Liver (tissue), 9 donors: Measurements from ENCODE around the gene TANGO2. TPM values are rescaled to one million over a fixed set of nuclear protein-coding genes. Genes with fewer than 3 reads are reported as not detected.

ENCODE experiments used
- DNase-seq: peaks from one replicate; pipeline ENCODE4 v3.0.0-alpha.2; 2017; ENCODE audit warnings: low spot score
- H3K27ac ChIP-seq, 2 donors: one replicate each; pipeline ENCODE4 v1.7.0; 2013; ENCODE audit warnings: inconsistent platforms in 2 of 2, low read length in 2 of 2, control low read depth in 1 of 2, low read depth in 1 of 2, mild to moderate bottlenecking in 1 of 2
- H3K27me3 ChIP-seq, 4 donors: one replicate each; pipeline versions ENCODE4 v1.6.1 to v1.7.0; 2013; ENCODE audit warnings: low read length in 3 of 4, inconsistent platforms in 1 of 4, mild to moderate bottlenecking in 1 of 4, moderate library complexity in 1 of 4; ENCODE audit not compliant: control insufficient read depth in 4 of 4, insufficient read depth in 4 of 4
- H3K36me3 ChIP-seq, 4 donors: one replicate each; pipeline versions ENCODE4 v1.6.1 to v1.7.0; 2013; ENCODE audit warnings: low read length in 3 of 4, mild to moderate bottlenecking in 3 of 4, low read depth in 1 of 4, moderate library complexity in 1 of 4; ENCODE audit not compliant: control insufficient read depth in 4 of 4, insufficient read depth in 3 of 4
- H3K4me1 ChIP-seq, 4 donors: one replicate each; pipeline versions ENCODE4 v1.6.1 to v1.7.0; 2013; ENCODE audit warnings: low read length in 3 of 4, mild to moderate bottlenecking in 3 of 4, moderate library complexity in 1 of 4; ENCODE audit not compliant: control insufficient read depth in 4 of 4, insufficient read depth in 4 of 4
- H3K4me3 ChIP-seq, 3 donors: one replicate each; pipeline versions ENCODE4 v1.6.1 to v1.7.0; 2013; ENCODE audit warnings: low read length in 3 of 3, control low read depth in 1 of 3, low read depth in 1 of 3, mild to moderate bottlenecking in 1 of 3
- H3K9ac ChIP-seq, 2 donors: one replicate each; pipeline ENCODE4 v1.7.0; 2013; ENCODE audit warnings: low read length in 2 of 2, mild to moderate bottlenecking in 2 of 2, moderate library complexity in 2 of 2, control low read depth in 1 of 2, low read depth in 1 of 2
- H3K9me3 ChIP-seq, 4 donors: one replicate each; pipeline versions ENCODE4 v1.6.1 to v1.7.0; 2013; ENCODE audit warnings: low read length in 3 of 4; ENCODE audit not compliant: control insufficient read depth in 4 of 4
- ATF3 ChIP-seq: IDR thresholded peaks from 2 replicates; pipeline ENCODE4 v1.6.1; 2016; ENCODE audit warnings: antibody characterized with exemption
- EGR1 ChIP-seq, 2 donors: IDR thresholded peaks; 2 replicates each; pipeline ENCODE4 v1.6.1; 2016 to 2018; ENCODE audit warnings: antibody characterized with exemption in 2 of 2, low read depth in 2 of 2
- FOXA1 ChIP-seq: IDR thresholded peaks from 2 replicates; pipeline ENCODE4 v1.6.1; 2016; ENCODE audit warnings: antibody characterized with exemption
- FOXA2 ChIP-seq: IDR thresholded peaks from 2 replicates; pipeline ENCODE4 v1.6.1; 2016; ENCODE audit warnings: antibody characterized with exemption
- GABPA ChIP-seq, 2 donors: IDR thresholded peaks in 1 of 2; conservative IDR thresholded peaks in 1 of 2; 2 replicates each; pipeline ENCODE4 v1.6.1; 2016; ENCODE audit warnings: antibody characterized with exemption in 2 of 2, mild to moderate bottlenecking in 1 of 2, moderate library complexity in 1 of 2
- HNF4G ChIP-seq: IDR thresholded peaks from 2 replicates; pipeline ENCODE4 v1.6.1; 2016; ENCODE audit warnings: antibody characterized with exemption
- JUND ChIP-seq, 2 donors: IDR thresholded peaks; 2 replicates each; pipeline ENCODE4 v1.6.1; 2016; ENCODE audit warnings: antibody characterized with exemption in 2 of 2
- MAX ChIP-seq: IDR thresholded peaks from 2 replicates; pipeline ENCODE4 v1.6.1; 2016; ENCODE audit warnings: antibody characterized with exemption
- NR2F2 ChIP-seq: IDR thresholded peaks from 2 replicates; pipeline ENCODE4 v1.6.1; 2016; ENCODE audit warnings: antibody characterized with exemption
- RAD21 ChIP-seq, 2 donors: IDR thresholded peaks; 2 replicates each; pipeline ENCODE4 v1.6.1; 2016; ENCODE audit warnings: antibody characterized with exemption in 2 of 2, mild to moderate bottlenecking in 2 of 2
- REST ChIP-seq: IDR thresholded peaks from 2 replicates; pipeline ENCODE4 v1.6.1; 2016; ENCODE audit warnings: antibody characterized with exemption, mild to moderate bottlenecking
- RXRA ChIP-seq, 2 donors: IDR thresholded peaks; 2 replicates each; pipeline ENCODE4 v1.6.1; 2017 to 2018; ENCODE audit warnings: antibody characterized with exemption in 2 of 2, mild to moderate bottlenecking in 1 of 2
- SP1 ChIP-seq: IDR thresholded peaks from 2 replicates; pipeline ENCODE4 v1.6.1; 2018; ENCODE audit warnings: antibody characterized with exemption, mild to moderate bottlenecking
- TAF1 ChIP-seq: conservative IDR thresholded peaks from 2 replicates; pipeline ENCODE4 v1.6.1; 2016; ENCODE audit warnings: antibody characterized with exemption, mild to moderate bottlenecking
- YY1 ChIP-seq: IDR thresholded peaks from 2 replicates; pipeline ENCODE4 v1.6.1; 2016; ENCODE audit warnings: antibody characterized with exemption, mild to moderate bottlenecking
- ZBTB33 ChIP-seq: IDR thresholded peaks from 2 replicates; pipeline ENCODE4 v1.6.1; 2016; ENCODE audit warnings: antibody characterized with exemption
- WGBS: extraction: QIAGEN DNeasy Blood & Tissue Kit; methylation state at CpG from one replicate; pipeline ENCODE4 v1.1.7; 2013; 5-methylcytosine and 5-hydroxymethylcytosine counted together
- polyA plus RNA-seq, 2 donors: library from polyadenylated mRNA; stranded (reverse) in 1 of 2; unstranded in 1 of 2; fragments of 200-250 nt in 1 of 2; fragments of >200 nt in 1 of 2; fragmentation: Nextera tagmentation in 1 of 2; extraction: Ambion mirVana in 1 of 2; gene quantifications; one replicate each; pipeline versions ENCODE4 v1.2.1 to v1.2.3, GENCODE V29; 2013 to 2015
- total RNA-seq, 2 donors: library from RNA; depleted of rRNA; stranded (reverse); fragments of >200 nt; gene quantifications; one replicate each; pipeline ENCODE4 v1.2.3, GENCODE V29; 2014
- donor health status: healthy.
- donor health status: healthy.
- donor health status: healthy.
- donor health status: healthy.
- donor health status: healthy.

Gene TANGO2
- total and polyA plus RNA-seq, 4 donors, result 10.8 to 153 (median 16.1) TPM

GRCh38 chr22:20088263-20088648 is 67.3 kb downstream of the TANGO2 start:
- Histone ChIP-seq H3K9me3 (no peaks in the 10 kb centered on the region), H3K27ac (no peak overlapping the region)

GRCh38 chr22:20089226-20089976 is 68.5 kb downstream of the TANGO2 start:
- Histone ChIP-seq H3K4me3 (no peak overlapping the region), H3K9ac (no peak overlapping the region), H3K27ac (no peak overlapping the region), H3K9me3 (no peaks in the 10 kb centered on the region), H3K4me1 (peaks cover 14 to 41% (median 30%) of the 10 kb centered on the region in 4 donors), H3K27me3 (no peaks in the 10 kb centered on the region), H3K36me3 (peaks cover 27 to 61% (median 49%) of the 10 kb centered on the region in 4 donors)
- WGBS, result 96% methylated on average over 17 of the region's 17 CpGs
- no peak for DNase-seq
- TF ChIP-seq MAX, result no peak
- TF ChIP-seq YY1, result no peak
- TF ChIP-seq REST, result no peak
- no peak for TF ChIP-seq SP1
- no peak for TF ChIP-seq FOXA1
- no peak for TF ChIP-seq FOXA2
- TF ChIP-seq RAD21 (IDR thresholded peaks at IDR 0.05), result no peak
- TF ChIP-seq NR2F2, result no peak
- TF ChIP-seq ZBTB33, result no peak

More at GRCh38 chr22:20088263-20088648, 67.3 kb downstream of the TANGO2 start:
- 93% methylated on average over 8 of the region's 8 CpGs for WGBS
- no peak for DNase-seq
- no peak overlapping the region for H3K4me3 ChIP-seq
- H3K27me3 ChIP-seq, result no peaks in the 10 kb centered on the region
- peaks cover 27 to 61% (median 49%) of the 10 kb centered on the region in 4 donors for H3K36me3 ChIP-seq
- H3K4me1 ChIP-seq, result peaks cover 17 to 45% (median 34%) of the 10 kb centered on the region in 4 donors
- TF ChIP-seq ATF3 (no peak), RXRA (IDR thresholded peaks at IDR 0.05) (no peak), HNF4G (no peak), EGR1 (IDR thresholded peaks at IDR 0.05; ENCODE audit: low read depth in 2 of 2) (no peak), NR2F2 (no peak), YY1 (no peak), JUND (IDR thresholded peaks at IDR 0.05) (no peak), REST (no peak), SP1 (no peak), FOXA2 (no peak), GABPA (IDR thresholded peaks at IDR 0.05 in 1 of 2, conservative IDR thresholded peaks at IDR 0.05 in 1 of 2) (no peak), TAF1 (no peak), FOXA1 (no peak), RAD21 (IDR thresholded peaks at IDR 0.05) (no peak)
- no peak overlapping the region for H3K9ac ChIP-seq
